GM21619 (cell line): Measurements from ENCODE around the gene UNC119B.
A peak's percentile ranks its signal among the peaks of the same experiment; 100 is the strongest.

Experiments used
- ATAC-seq: cut with Tn5 transposase; IDR thresholded peaks from one replicate; pipeline ENCODE4 v1.9.1; 2021; ENCODE audit not compliant: unreplicated experiment

The UNC119B gene

GRCh38 chr12:120687578-120688289 is 22.5 kb upstream of the UNC119B start:
- ATAC-seq = no peak

- ATAC-seq = no peak
These were observed 21.7 kb upstream of the UNC119B start for GRCh38 chr12:120688527-120689071.

DNA sequence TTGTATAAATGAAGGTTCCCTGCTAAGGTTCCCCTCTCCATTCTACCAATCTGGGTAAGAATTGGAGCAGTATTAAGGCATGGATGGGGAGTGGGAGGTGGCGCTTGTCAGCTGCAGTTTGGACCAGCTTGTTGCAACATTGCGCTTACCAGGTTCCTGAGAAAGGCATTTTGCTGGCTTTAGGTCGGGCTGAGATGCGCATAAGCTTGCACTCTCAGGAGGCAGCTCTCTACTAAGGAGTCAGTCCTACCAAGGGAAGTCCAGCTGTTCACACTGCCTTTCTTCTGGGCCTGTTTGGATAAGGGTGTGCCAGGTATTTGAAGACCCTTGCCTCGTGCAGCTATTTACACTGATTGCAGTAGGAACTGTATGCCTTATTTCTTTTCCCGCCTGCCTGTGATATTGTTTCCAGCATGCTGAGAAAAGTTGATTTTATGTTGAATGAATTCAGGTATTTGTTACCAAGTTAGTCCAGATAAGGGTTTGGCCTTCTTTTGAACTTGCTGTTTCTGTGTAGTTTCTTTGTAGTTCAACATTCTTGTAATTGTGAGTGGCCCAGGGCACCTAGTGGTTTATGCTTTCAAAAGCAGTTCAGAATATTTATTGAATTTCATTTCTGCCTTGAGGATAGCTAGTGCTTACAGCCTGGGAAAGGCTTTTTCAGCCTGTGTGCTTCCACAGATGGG is 20.7 kb upstream of the UNC119B start:
- ATAC-seq = no peak

DNA sequence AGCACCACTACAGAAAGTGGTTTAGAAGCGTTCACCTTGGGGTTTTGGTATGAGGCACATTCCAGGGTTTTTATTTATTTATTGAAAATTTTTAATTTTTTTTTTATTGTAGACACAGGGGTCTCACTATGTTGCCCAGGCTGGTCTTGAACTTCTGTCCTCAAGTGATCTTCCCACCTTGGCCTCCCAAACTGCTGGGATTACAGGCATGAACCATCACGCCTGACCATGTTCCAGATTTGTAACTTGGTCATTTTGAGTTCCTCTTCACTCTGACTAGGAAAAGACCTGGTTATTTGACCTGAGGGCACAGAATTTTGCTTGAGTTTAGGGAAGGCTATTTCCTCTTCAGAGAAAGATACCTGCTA is 20.2 kb upstream of the UNC119B start:
- ATAC-seq = no peak

DNA sequence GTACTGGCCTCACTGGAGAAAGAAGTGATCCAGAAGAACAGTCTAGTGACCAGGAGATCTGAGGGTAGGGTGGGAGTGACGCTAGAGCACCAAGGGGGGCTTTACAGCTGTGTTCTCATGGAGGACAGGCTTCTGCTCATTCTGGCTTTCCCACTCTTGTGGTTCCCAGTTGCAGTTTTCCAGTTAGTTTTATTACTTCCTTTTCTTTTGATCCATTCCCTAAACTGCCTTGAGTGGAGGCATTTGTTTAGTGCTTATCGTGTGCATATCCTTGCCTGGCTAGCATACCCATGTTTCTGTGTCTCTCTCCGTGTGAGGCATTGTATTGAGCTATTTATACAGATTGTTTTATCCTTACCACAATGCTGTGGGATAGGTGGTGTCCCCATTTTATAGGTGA is 19.3 kb upstream of the UNC119B start:
- no peak for ATAC-seq

DNA sequence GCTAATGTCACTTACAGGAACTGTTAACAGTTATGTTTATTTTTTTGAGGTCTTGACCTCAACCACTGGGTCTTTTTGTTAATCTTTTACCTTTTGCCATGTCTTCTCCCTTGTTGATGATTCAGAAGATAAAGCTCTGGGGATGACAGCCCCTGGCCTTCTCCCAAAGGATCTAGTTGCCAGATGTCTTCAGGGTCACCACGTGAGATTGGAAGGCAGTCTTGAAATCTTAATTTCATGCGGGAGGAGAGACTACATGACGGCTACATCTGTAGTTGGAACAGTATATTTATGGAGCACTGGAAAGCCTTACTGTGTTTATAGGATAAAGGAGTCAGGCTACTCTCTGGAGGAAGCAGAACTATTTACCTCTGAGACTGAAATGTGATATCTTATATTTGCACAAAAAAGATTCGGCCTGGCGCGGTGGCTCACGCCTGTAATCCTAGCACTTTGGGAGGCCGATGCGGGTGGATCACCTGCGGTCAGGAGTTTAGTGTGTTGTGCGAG is 17.7 kb upstream of the UNC119B start:
- no peak for ATAC-seq

GRCh38 chr12:120693848-120694247 is 16.4 kb upstream of the UNC119B start:
- no peak for ATAC-seq

DNA sequence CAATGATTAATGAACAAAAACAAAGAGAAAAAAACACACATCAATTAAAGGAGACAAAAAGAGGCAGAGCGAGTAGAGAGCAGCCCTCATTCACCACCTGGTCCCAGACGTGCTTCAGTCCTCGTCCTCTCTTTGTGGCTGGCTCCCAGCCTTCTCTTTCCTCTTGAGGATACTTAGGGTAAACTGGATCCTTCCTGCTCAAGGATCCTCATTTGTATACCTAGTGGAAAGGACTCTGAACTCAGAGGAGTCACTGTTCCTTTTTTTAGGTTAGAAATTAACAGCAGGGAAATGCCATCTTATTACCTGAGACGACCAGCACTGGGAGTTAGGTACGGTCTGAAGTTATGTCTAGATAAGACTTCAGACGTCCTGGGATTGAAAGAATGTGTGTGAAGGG is 13.6 kb upstream of the UNC119B start:
- no peak for ATAC-seq

GRCh38 chr12:120697344-120697743 is 12.9 kb upstream of the UNC119B start:
- ATAC-seq = no peak

- no peak for ATAC-seq
These were observed 11.6 kb upstream of the UNC119B start for GRCh38 chr12:120698665-120699064.

- ATAC-seq = no peak
These were observed 10.7 kb upstream of the UNC119B start for GRCh38 chr12:120699553-120699952.

DNA sequence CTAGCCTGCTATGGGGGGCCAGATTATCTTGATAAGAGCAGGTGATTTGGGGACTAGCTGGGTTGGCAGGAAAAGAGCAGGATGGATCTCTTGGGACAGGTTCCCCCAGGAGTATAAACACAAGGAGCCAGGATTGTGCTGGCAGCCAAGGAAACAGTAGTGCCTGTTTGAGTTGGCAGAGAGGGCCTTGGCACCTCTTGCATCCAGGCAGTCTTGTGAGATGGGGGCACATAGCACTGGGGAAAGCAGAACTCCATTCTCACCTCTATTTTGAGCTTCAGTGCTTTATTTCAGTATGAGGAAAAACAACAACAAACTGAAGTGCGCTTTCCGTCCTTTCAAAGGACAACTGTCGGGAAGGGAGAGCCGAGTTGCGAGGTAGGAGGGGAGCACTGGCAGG is 9.4 kb upstream of the UNC119B start:
- ATAC-seq = no peak

DNA sequence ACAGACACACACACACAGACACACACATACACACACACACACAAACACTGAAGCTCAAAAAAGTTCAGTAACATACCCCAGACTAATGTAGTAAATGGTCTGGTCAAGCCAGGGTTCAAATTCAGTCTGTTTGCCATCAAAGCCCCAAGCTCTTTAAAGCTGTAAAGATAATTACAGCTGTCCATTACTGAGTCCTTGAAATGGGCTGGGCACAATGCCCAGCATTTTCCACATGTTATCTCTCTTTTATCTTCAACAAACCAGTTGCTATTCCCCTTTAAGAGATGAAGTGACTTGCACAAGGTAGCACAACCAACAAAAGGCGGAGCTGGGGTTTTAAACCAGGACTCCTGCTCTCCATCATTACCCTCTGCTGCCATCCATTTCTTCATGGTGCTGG is 7.6 kb upstream of the UNC119B start:
- no peak for ATAC-seq

DNA sequence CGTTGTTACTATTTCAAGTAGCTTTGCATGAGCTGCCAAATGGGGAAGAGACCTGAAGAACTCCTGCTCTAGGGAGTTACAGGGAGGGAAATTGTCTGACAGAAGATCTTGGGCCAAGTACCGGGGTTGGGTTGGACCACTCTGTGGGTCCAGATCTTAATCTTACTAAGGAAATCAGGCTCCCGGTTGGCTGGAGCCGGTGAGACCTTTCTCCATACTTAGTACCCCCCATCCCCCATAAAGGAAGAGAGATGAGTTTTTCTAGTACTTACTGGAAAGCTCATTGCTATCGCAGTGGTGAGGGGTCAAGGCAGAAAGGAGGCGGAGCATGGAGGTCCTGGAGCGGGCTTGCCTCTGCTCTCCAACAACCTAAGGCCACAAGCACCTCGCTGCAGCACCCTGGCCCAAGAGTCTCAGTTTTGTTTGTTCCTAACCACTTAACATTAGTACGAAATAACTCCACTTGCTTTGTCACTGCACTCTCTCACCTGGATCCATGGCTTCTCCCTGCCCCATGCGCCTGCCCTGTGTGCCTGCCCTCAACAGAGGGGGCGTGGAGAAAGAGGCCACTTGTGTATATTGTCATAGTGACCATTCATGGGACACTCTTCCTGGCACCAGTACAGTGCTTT is 6.8 kb upstream of the UNC119B start:
- ATAC-seq = no peak

DNA sequence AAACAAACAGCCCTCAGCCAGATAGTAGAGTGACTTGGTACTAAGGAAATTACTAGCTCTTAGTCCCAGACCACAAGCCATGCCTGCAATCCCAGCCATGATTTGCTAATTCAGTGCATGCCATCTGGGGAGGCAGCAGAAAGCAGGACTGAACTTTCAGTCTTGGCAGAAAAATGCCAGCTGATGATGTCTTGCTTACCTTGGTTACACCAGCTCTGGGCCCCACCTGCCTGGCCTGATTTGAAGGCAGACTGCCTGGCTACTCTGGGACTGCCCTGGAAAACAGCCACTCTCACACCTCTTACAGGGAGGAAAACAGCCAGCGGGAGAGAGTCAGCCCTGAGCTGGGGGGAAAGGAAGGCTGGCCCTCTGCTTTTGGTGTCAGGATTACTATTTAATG is 4.6 kb upstream of the UNC119B start:
- ATAC-seq = no peak

DNA sequence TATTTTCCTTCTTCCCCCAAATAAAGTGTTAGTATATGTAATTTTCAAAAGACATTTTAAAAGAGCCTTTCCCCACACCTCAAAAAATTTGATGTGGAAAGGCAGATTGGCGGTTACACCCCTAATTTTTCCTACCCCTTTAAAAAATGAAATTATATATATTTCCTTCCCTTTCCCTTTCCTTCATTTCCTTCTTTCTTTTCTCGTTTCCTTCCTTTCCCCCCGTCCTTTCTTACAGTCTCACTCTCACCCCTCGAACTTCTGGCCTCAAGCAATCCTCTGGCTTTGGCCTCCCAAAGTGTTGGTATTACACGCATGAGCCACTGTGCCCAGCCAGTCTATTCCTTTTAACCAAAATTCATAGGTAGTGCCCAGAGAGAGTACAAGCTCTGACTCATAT is 4.2 kb upstream of the UNC119B start:
- ATAC-seq = no peak

DNA sequence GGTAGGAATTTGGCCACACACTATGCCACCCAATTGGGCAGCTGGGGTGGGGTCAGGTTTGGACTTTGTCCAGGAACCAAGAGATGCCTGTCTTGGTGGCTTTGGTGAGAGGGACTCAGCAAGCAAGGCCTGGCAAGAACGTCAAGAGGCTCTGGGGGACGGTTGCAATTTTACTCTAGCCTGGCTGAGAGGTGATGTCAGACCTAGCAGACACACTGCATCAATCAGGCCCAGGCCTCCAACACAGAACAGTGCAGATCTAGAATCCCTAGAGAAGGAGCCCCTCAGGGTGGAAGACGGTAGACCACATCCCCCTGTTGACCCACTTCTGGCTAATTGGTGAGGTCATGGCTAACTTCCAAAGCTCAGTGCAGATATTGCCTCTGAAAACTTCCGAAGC is 1.6 kb upstream of the UNC119B start:
- no peak for ATAC-seq

- ATAC-seq = peak; percentile 26
These were observed 593 bp downstream of the UNC119B start for GRCh38 chr12:120710805-120711296.

GRCh38 chr12:120711411-120711810 is 1.2 kb downstream of the UNC119B start:
- no peak for ATAC-seq

- no peak for ATAC-seq
These were observed 2.4 kb downstream of the UNC119B start for GRCh38 chr12:120712610-120713009.

GRCh38 chr12:120713861-120714482 is 3.7 kb downstream of the UNC119B start:
- no peak for ATAC-seq
